GM23338 (cell line): ENCODE data around the gene WDR33.

ENCODE experiments used
- CREB1 ChIP-seq: fragments of 250-450 bp; sonication (Bioruptor Pico); IDR thresholded peaks from 2 replicates; pipeline ENCODE4 v1.5.0; 2020; ENCODE audit warnings: low read depth, mild to moderate bottlenecking, moderate library complexity
- EZH2 ChIP-seq: fragments of 200-600 bp; sonication (generic); IDR thresholded peaks from one replicate; pipeline ENCODE4 v1.8.0; 2017; ENCODE audit warnings: antibody characterized with exemption, mild to moderate bottlenecking, low read depth; ENCODE audit not compliant: unreplicated experiment
- EZH2phosphoT487 ChIP-seq: fragments of 200-600 bp; sonication (generic); IDR thresholded peaks from one replicate; pipeline ENCODE4 v1.8.1; 2018; ENCODE audit warnings: antibody characterized with exemption; ENCODE audit not compliant: unreplicated experiment
- JUNB ChIP-seq: IDR thresholded peaks from one replicate; pipeline ENCODE4 v1.6.1; 2016; ENCODE audit warnings: antibody characterized with exemption; ENCODE audit not compliant: unreplicated experiment
- POLR2AphosphoS5 ChIP-seq: IDR thresholded peaks from 2 replicates; pipeline ENCODE4 v1.6.1; 2016; ENCODE audit warnings: antibody characterized with exemption, low read depth
- TF ChIP-seq, protein P1 (sequence below), 2 experiments: fragments of 200-600 bp in 1 of 2; sonication (generic) in 1 of 2; conservative IDR thresholded peaks; 2 replicates each; pipeline versions ENCODE4 v1.5.1 to v1.6.1; 2016 to 2017; ENCODE audit warnings: antibody characterized with exemption in 2 of 2, low read depth in 2 of 2, mild to moderate bottlenecking in 2 of 2, moderate library complexity in 1 of 2
- TF ChIP-seq, protein P2 (sequence below): IDR thresholded peaks from one replicate; pipeline ENCODE4 v1.6.1; 2018; ENCODE audit warnings: antibody characterized with exemption; ENCODE audit not compliant: unreplicated experiment
- TF ChIP-seq, protein P3 (sequence below): IDR thresholded peaks from 2 replicates; pipeline ENCODE4 v1.6.1; 2016; ENCODE audit warnings: antibody characterized with exemption

- TF ChIP-seq, protein P1, sequence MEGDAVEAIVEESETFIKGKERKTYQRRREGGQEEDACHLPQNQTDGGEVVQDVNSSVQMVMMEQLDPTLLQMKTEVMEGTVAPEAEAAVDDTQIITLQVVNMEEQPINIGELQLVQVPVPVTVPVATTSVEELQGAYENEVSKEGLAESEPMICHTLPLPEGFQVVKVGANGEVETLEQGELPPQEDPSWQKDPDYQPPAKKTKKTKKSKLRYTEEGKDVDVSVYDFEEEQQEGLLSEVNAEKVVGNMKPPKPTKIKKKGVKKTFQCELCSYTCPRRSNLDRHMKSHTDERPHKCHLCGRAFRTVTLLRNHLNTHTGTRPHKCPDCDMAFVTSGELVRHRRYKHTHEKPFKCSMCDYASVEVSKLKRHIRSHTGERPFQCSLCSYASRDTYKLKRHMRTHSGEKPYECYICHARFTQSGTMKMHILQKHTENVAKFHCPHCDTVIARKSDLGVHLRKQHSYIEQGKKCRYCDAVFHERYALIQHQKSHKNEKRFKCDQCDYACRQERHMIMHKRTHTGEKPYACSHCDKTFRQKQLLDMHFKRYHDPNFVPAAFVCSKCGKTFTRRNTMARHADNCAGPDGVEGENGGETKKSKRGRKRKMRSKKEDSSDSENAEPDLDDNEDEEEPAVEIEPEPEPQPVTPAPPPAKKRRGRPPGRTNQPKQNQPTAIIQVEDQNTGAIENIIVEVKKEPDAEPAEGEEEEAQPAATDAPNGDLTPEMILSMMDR (conservative IDR thresholded peaks at IDR 0.05; ENCODE audit: low read depth in 2 of 2), result no peak
- TF ChIP-seq, protein P2, sequence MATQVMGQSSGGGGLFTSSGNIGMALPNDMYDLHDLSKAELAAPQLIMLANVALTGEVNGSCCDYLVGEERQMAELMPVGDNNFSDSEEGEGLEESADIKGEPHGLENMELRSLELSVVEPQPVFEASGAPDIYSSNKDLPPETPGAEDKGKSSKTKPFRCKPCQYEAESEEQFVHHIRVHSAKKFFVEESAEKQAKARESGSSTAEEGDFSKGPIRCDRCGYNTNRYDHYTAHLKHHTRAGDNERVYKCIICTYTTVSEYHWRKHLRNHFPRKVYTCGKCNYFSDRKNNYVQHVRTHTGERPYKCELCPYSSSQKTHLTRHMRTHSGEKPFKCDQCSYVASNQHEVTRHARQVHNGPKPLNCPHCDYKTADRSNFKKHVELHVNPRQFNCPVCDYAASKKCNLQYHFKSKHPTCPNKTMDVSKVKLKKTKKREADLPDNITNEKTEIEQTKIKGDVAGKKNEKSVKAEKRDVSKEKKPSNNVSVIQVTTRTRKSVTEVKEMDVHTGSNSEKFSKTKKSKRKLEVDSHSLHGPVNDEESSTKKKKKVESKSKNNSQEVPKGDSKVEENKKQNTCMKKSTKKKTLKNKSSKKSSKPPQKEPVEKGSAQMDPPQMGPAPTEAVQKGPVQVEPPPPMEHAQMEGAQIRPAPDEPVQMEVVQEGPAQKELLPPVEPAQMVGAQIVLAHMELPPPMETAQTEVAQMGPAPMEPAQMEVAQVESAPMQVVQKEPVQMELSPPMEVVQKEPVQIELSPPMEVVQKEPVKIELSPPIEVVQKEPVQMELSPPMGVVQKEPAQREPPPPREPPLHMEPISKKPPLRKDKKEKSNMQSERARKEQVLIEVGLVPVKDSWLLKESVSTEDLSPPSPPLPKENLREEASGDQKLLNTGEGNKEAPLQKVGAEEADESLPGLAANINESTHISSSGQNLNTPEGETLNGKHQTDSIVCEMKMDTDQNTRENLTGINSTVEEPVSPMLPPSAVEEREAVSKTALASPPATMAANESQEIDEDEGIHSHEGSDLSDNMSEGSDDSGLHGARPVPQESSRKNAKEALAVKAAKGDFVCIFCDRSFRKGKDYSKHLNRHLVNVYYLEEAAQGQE, result no peak
- TF ChIP-seq POLR2AphosphoS5 (no peak), EZH2 (no peak), JUNB (no peak), CREB1 (CRISPR knock-in tag) (no peak), EZH2phosphoT487 (no peak)
- TF ChIP-seq, protein P3, sequence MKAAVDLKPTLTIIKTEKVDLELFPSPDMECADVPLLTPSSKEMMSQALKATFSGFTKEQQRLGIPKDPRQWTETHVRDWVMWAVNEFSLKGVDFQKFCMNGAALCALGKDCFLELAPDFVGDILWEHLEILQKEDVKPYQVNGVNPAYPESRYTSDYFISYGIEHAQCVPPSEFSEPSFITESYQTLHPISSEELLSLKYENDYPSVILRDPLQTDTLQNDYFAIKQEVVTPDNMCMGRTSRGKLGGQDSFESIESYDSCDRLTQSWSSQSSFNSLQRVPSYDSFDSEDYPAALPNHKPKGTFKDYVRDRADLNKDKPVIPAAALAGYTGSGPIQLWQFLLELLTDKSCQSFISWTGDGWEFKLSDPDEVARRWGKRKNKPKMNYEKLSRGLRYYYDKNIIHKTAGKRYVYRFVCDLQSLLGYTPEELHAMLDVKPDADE, result no peak
Observed at GRCh38 chr2:127715778-127716449, 95.1 kb downstream of the WDR33 start.
